Activated naive CD8-positive, alpha-beta T cell treated with anti-CD3 and anti-CD28 coated beads, Interleukin-2, amount 50 U/mL, for 16 hours (primary cell): ENCODE data around the gene DSCAM.

Experiments
- DNase-seq: peaks from one replicate; pipeline ENCODE4 v3.0.0-alpha.2; 2020; ENCODE audit warnings: low read depth, low spot score

The DSCAM gene

GRCh38 chr21:40707656-40708244 is 139.2 kb downstream of the DSCAM start:
- DNase-seq: no peak

- no peak for DNase-seq
Measured at GRCh38 chr21:40706806-40707655, 139.9 kb downstream of the DSCAM start.

- no peak for DNase-seq
Measured at GRCh38 chr21:40706176-40706575, 140.8 kb downstream of the DSCAM start.

- no peak for DNase-seq
Measured at GRCh38 chr21:40704141-40704540, 142.8 kb downstream of the DSCAM start.

- DNase-seq: no peak
Measured at GRCh38 chr21:40699366-40699765, 147.6 kb downstream of the DSCAM start.

- no peak for DNase-seq
Measured at GRCh38 chr21:40696246-40696645, 150.7 kb downstream of the DSCAM start.

GRCh38 chr21:40689840-40690360 is 157.1 kb downstream of the DSCAM start:
- DNase-seq: no peak

- no peak for DNase-seq
Measured at GRCh38 chr21:40689217-40689616, 157.7 kb downstream of the DSCAM start.

- no peak for DNase-seq
Measured at GRCh38 chr21:40688106-40688864, 158.7 kb downstream of the DSCAM start.

- no peak for DNase-seq
Measured at GRCh38 chr21:40687625-40688024, 159.3 kb downstream of the DSCAM start.

GRCh38 chr21:40686526-40686925 is 160.4 kb downstream of the DSCAM start:
- no peak for DNase-seq

GRCh38 chr21:40685141-40685540 is 161.8 kb downstream of the DSCAM start:
- DNase-seq: no peak

GRCh38 chr21:40684726-40685125 is 162.2 kb downstream of the DSCAM start:
- no peak for DNase-seq

- DNase-seq: no peak
Measured at GRCh38 chr21:40683349-40683748, 163.6 kb downstream of the DSCAM start.

- DNase-seq: no peak
Measured at GRCh38 chr21:40681164-40681859, 165.6 kb downstream of the DSCAM start.

GRCh38 chr21:40680311-40680710 is 166.6 kb downstream of the DSCAM start:
- no peak for DNase-seq

GRCh38 chr21:40678681-40679284 is 168.2 kb downstream of the DSCAM start:
- no peak for DNase-seq

GRCh38 chr21:40675017-40675416 is 171.9 kb downstream of the DSCAM start:
- DNase-seq: no peak

GRCh38 chr21:40672602-40673001 is 174.4 kb downstream of the DSCAM start:
- no peak for DNase-seq

GRCh38 chr21:40671716-40672115 is 175.2 kb downstream of the DSCAM start:
- DNase-seq: no peak

GRCh38 chr21:40668555-40669275 is 178.2 kb downstream of the DSCAM start:
- no peak for DNase-seq
